Measurements from ENCODE around the gene OIT3. TPM values are rescaled to one million over a fixed set of nuclear protein-coding genes. Genes with fewer than 3 reads are reported as not detected.

The OIT3 gene
- polyA plus RNA-seq, 1 donor from 2014 or later: not detected

DNA sequence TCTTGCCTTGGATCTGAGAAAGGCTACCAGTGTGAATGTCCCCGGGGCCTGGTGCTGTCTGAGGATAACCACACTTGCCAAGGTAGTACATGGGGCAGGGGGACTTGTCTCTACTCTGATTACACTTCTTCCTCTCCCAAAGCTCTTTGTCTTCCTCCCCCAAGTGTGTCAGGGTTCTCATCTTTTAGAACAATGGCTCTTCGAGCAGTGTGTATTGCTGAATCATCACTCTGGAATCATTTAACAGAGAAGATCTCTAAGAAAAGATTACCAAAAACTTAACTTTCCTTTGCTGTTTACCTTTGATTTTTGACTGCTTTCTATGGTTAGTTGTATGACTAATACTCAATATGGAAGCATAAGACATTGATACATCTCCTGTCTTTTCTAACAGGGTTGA is 18.2 kb downstream of the OIT3 start:
- no peaks in the 10 kb centered on the region for H3F3A ChIP-seq (ENCODE audit: insufficient read depth, low read length, poor library complexity, severe bottlenecking)
- H3K4me2 ChIP-seq (ENCODE audit: low read length): no peak overlapping the region
- no peak overlapping the region for H3K4me3 ChIP-seq (ENCODE audit: low read length)
- no peaks in the 10 kb centered on the region for H4K20me1 ChIP-seq (ENCODE audit: insufficient read depth)
- H3K9ac ChIP-seq (ENCODE audit: low read length): no peak overlapping the region
- H2AFZ ChIP-seq (ENCODE audit: low read depth, low read length): no peak overlapping the region
- no peak for TF ChIP-seq MXI1 (conservative IDR thresholded peaks at IDR 0.05; ENCODE audit: poor library complexity, severe bottlenecking)
- TF ChIP-seq, protein P1, sequence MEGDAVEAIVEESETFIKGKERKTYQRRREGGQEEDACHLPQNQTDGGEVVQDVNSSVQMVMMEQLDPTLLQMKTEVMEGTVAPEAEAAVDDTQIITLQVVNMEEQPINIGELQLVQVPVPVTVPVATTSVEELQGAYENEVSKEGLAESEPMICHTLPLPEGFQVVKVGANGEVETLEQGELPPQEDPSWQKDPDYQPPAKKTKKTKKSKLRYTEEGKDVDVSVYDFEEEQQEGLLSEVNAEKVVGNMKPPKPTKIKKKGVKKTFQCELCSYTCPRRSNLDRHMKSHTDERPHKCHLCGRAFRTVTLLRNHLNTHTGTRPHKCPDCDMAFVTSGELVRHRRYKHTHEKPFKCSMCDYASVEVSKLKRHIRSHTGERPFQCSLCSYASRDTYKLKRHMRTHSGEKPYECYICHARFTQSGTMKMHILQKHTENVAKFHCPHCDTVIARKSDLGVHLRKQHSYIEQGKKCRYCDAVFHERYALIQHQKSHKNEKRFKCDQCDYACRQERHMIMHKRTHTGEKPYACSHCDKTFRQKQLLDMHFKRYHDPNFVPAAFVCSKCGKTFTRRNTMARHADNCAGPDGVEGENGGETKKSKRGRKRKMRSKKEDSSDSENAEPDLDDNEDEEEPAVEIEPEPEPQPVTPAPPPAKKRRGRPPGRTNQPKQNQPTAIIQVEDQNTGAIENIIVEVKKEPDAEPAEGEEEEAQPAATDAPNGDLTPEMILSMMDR (IDR thresholded peaks at IDR 0.05; ENCODE audit: poor library complexity, severe bottlenecking): no peak
- TF ChIP-seq, protein P2, sequence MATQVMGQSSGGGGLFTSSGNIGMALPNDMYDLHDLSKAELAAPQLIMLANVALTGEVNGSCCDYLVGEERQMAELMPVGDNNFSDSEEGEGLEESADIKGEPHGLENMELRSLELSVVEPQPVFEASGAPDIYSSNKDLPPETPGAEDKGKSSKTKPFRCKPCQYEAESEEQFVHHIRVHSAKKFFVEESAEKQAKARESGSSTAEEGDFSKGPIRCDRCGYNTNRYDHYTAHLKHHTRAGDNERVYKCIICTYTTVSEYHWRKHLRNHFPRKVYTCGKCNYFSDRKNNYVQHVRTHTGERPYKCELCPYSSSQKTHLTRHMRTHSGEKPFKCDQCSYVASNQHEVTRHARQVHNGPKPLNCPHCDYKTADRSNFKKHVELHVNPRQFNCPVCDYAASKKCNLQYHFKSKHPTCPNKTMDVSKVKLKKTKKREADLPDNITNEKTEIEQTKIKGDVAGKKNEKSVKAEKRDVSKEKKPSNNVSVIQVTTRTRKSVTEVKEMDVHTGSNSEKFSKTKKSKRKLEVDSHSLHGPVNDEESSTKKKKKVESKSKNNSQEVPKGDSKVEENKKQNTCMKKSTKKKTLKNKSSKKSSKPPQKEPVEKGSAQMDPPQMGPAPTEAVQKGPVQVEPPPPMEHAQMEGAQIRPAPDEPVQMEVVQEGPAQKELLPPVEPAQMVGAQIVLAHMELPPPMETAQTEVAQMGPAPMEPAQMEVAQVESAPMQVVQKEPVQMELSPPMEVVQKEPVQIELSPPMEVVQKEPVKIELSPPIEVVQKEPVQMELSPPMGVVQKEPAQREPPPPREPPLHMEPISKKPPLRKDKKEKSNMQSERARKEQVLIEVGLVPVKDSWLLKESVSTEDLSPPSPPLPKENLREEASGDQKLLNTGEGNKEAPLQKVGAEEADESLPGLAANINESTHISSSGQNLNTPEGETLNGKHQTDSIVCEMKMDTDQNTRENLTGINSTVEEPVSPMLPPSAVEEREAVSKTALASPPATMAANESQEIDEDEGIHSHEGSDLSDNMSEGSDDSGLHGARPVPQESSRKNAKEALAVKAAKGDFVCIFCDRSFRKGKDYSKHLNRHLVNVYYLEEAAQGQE (IDR thresholded peaks at IDR 0.05; ENCODE audit: borderline replicate concordance): no peak
- no peak for TF ChIP-seq RAD21 (conservative IDR thresholded peaks at IDR 0.05)
- no peak for TF ChIP-seq EP300 (conservative IDR thresholded peaks at IDR 0.05; ENCODE audit: poor library complexity, severe bottlenecking)
- TF ChIP-seq POLR2AphosphoS5 (IDR thresholded peaks at IDR 0.05): no peak
- no peak for TF ChIP-seq EZH2 (IDR thresholded peaks at IDR 0.05; ENCODE audit: borderline replicate concordance, insufficient read depth, low read length, poor library complexity, severe bottlenecking)
- no peak for TF ChIP-seq SMC3 (conservative IDR thresholded peaks at IDR 0.05; ENCODE audit: poor library complexity)
- H3K27ac ChIP-seq (ENCODE audit: low read length): no peak overlapping the region
- H3K27me3 ChIP-seq (ENCODE audit: insufficient read depth, low read depth, low read length): no peaks in the 10 kb centered on the region
- no peaks in the 10 kb centered on the region for H3K9me2 ChIP-seq (ENCODE audit: insufficient read depth, low read length)
- no peaks in the 10 kb centered on the region for H3K9me3 ChIP-seq (ENCODE audit: low read length)
- no peaks in the 10 kb centered on the region for H3K36me3 ChIP-seq (ENCODE audit: insufficient read depth, low read length)
- no peaks in the 10 kb centered on the region for H3K79me2 ChIP-seq (replicated peaks; ENCODE audit: insufficient read depth, low read length)

DNA sequence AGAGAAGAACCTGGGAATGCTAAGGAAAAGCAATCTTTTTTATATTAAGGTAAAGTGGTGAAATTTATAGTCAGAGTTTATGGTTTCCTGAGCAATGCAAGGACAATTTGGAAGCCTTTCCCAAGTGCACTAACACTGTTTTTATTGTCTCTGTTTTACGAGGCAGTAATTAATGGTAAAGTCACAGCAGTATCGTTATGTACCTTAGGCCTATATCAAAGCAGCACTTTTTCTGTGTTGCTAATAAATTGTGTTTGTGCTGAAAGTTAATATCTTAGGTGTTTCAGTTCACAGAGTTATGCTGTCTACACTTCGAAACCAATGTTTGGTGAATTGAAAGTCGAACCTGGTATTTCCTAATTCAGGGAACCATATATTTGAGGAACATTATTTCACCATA is 19.2 kb downstream of the OIT3 start:
- H3K27me3 ChIP-seq (ENCODE audit: insufficient read depth, low read depth, low read length): no peaks in the 10 kb centered on the region
- no peak overlapping the region for H3K9ac ChIP-seq (ENCODE audit: low read length)
- H2AFZ ChIP-seq (ENCODE audit: low read depth, low read length): no peak overlapping the region

More for the DNA sequence above, 19.2 kb downstream of the OIT3 start:
- H3K79me2 ChIP-seq (replicated peaks; ENCODE audit: insufficient read depth, low read length): no peaks in the 10 kb centered on the region
- H3K9me3 ChIP-seq (ENCODE audit: low read length): no peaks in the 10 kb centered on the region
- no peaks in the 10 kb centered on the region for H3K36me3 ChIP-seq (ENCODE audit: insufficient read depth, low read length)
- H3K9me2 ChIP-seq (ENCODE audit: insufficient read depth, low read length): no peaks in the 10 kb centered on the region
- no peak overlapping the region for H3K4me3 ChIP-seq (ENCODE audit: low read length)
- no peak overlapping the region for H3K4me2 ChIP-seq (ENCODE audit: low read length)
- no peaks in the 10 kb centered on the region for H3F3A ChIP-seq (ENCODE audit: insufficient read depth, low read length, poor library complexity, severe bottlenecking)
- no peaks in the 10 kb centered on the region for H4K20me1 ChIP-seq (ENCODE audit: insufficient read depth)
- no peak overlapping the region for H3K27ac ChIP-seq (ENCODE audit: low read length)
- TF ChIP-seq EZH2 (IDR thresholded peaks at IDR 0.05; ENCODE audit: borderline replicate concordance, insufficient read depth, low read length, poor library complexity, severe bottlenecking) (no peak), EP300 (conservative IDR thresholded peaks at IDR 0.05; ENCODE audit: poor library complexity, severe bottlenecking) (no peak), MXI1 (conservative IDR thresholded peaks at IDR 0.05; ENCODE audit: poor library complexity, severe bottlenecking) (no peak), SMC3 (conservative IDR thresholded peaks at IDR 0.05; ENCODE audit: poor library complexity) (no peak), RAD21 (conservative IDR thresholded peaks at IDR 0.05) (no peak), POLR2AphosphoS5 (IDR thresholded peaks at IDR 0.05) (no peak), TAF1 (IDR thresholded peaks at IDR 0.05; ENCODE audit: low read depth) (no peak)
- TF ChIP-seq, protein P1 (IDR thresholded peaks at IDR 0.05; ENCODE audit: poor library complexity, severe bottlenecking): no peak
- TF ChIP-seq, protein P2 (IDR thresholded peaks at IDR 0.05; ENCODE audit: borderline replicate concordance): no peak
